Measurements from ENCODE around the gene EIF3L.

EIF3L gene

DNA sequence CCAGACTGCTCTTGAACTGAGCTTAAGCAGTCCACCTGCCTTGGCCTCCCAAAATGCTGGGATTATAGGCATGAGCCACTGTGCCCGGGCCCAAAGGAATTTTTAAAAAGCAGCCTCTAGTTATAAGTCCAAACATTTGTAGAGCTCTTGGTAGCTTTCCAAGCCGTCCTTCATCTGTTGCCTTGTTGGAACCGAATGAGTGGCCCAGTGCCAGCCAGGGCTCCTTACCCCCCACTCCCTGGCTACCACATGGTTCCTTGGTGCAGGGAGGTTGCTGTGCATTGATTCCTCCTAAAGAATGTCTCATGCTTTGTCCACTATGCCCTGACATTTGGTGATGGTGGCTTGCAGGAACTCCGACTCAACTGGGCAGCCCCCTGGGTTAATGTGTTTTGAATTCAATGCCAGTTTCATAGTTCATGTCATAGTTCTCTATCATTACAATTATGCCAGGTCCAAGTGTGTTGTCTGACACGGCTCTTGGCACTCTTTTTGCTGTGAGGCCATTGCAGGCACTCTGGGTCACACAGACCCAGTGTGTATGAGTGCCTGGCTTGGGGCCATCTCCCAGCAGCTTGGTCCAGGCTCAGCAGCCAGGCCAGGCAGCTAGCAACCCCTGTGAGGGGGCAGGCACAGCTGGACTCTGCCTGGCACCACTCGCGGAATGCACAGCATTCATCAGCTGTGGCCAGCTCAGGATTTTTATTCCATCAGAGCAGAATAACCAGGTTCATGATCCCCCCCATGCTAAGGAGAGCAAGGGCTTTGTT lies 43.5 kb downstream of the EIF3L start:
- Histone ChIP-seq H3K4me3 (ENCODE audit: insufficient read length, low read depth) (no peak overlapping the region), H3K4me1 (ENCODE audit: insufficient read depth, insufficient read length) (peaks cover 13% of the 10 kb centered on the region), H3K9ac (ENCODE audit: insufficient read length, low read depth) (no peak overlapping the region), H3K36me3 (ENCODE audit: insufficient read depth, insufficient read length, low read length) (peaks cover 56% of the 10 kb centered on the region), H3K27me3 (ENCODE audit: insufficient read depth, insufficient read length) (no peaks in the 10 kb centered on the region), H3K9me3 (ENCODE audit: insufficient read depth, low read length) (no peaks in the 10 kb centered on the region)
- no peak for TF ChIP-seq SUZ12 (IDR thresholded peaks at IDR 0.05; ENCODE audit: extremely low read depth, insufficient read depth, insufficient read length)
- TF ChIP-seq YY1 (IDR thresholded peaks at IDR 0.05; ENCODE audit: insufficient read depth, insufficient read length): no peak
- no peak for TF ChIP-seq ZNF274 (IDR thresholded peaks at IDR 0.05; ENCODE audit: low read depth, low read length)
- no peak for DNase-seq (ENCODE audit: low read depth, low spot score)

GRCh38 chr22:37893583-37893983 lies 44.4 kb downstream of the EIF3L start:
- TF ChIP-seq YY1 (IDR thresholded peaks at IDR 0.05; ENCODE audit: insufficient read depth, insufficient read length): no peak
- no peak for TF ChIP-seq SUZ12 (IDR thresholded peaks at IDR 0.05; ENCODE audit: extremely low read depth, insufficient read depth, insufficient read length)
- no peak for TF ChIP-seq ZNF274 (IDR thresholded peaks at IDR 0.05; ENCODE audit: low read depth, low read length)
- Histone ChIP-seq H3K4me1 (ENCODE audit: insufficient read depth, insufficient read length) (peaks cover 17% of the 10 kb centered on the region), H3K9ac (ENCODE audit: insufficient read length, low read depth) (no peak overlapping the region), H3K27me3 (ENCODE audit: insufficient read depth, insufficient read length) (no peaks in the 10 kb centered on the region), H3K9me3 (ENCODE audit: insufficient read depth, low read length) (no peaks in the 10 kb centered on the region), H3K36me3 (ENCODE audit: insufficient read depth, insufficient read length, low read length) (peaks cover 48% of the 10 kb centered on the region), H3K4me3 (ENCODE audit: insufficient read length, low read depth) (no peak overlapping the region)
- DNase-seq (ENCODE audit: low read depth, low spot score): no peak

DNA sequence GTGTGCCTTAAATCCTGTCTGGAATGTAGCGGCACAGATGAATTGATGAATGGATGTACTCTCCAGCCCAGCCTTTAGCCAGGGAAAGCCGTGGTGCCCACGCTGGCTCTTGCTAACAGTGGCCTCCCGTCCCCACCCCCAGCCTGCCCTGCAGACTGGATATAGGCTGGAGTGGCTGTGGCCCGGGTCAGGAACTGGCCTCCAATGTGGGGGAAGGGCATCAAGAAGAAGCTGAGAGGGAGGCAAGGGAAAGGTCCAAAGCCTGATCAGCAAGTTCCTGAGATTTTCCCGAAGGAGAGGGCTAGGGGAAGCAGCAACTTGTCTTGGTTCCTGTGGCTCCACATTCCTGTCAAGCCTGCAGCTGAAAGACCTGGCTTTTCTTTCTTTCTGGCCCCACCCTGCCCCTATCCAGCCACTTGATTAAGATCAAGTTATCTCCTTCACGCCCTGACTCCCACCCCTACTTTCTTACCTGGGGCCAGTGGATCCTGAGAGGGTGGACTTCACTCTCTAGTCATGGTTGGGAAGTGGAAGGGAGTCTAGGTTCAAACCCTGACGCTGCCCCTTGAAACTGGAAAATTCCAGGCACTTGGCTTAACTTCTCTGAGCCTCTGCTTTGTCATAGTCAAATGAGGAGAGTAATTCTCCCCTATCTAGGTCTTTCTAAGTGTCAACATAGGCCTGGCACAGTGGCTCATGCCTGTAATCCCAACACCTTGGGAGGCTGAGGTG lies 45.9 kb downstream of the EIF3L start:
- H3K4me3 ChIP-seq (ENCODE audit: insufficient read length, low read depth): no peak overlapping the region
- TF ChIP-seq ZNF274 (IDR thresholded peaks at IDR 0.05; ENCODE audit: low read depth, low read length) (no peak), SUZ12 (IDR thresholded peaks at IDR 0.05; ENCODE audit: extremely low read depth, insufficient read depth, insufficient read length) (no peak), YY1 (IDR thresholded peaks at IDR 0.05; ENCODE audit: insufficient read depth, insufficient read length) (no peak)
- H3K9me3 ChIP-seq (ENCODE audit: insufficient read depth, low read length): no peaks in the 10 kb centered on the region
- H3K4me1 ChIP-seq (ENCODE audit: insufficient read depth, insufficient read length): peaks cover 20% of the 10 kb centered on the region
- peak; percentile 40 for DNase-seq (ENCODE audit: low read depth, low spot score)
- H3K9ac ChIP-seq (ENCODE audit: insufficient read length, low read depth): no peak overlapping the region
- H3K36me3 ChIP-seq (ENCODE audit: insufficient read depth, insufficient read length, low read length): peaks cover 33% of the 10 kb centered on the region
- H3K27me3 ChIP-seq (ENCODE audit: insufficient read depth, insufficient read length): no peaks in the 10 kb centered on the region

- no peaks in the 10 kb centered on the region for H3K27me3 ChIP-seq (ENCODE audit: insufficient read depth, insufficient read length)
- no peak overlapping the region for H3K9ac ChIP-seq (ENCODE audit: insufficient read length, low read depth)
- no peak for TF ChIP-seq SUZ12 (IDR thresholded peaks at IDR 0.05; ENCODE audit: extremely low read depth, insufficient read depth, insufficient read length)
- no peak for TF ChIP-seq YY1 (IDR thresholded peaks at IDR 0.05; ENCODE audit: insufficient read depth, insufficient read length)
- TF ChIP-seq ZNF274 (IDR thresholded peaks at IDR 0.05; ENCODE audit: low read depth, low read length): no peak
- no peak overlapping the region for H3K4me3 ChIP-seq (ENCODE audit: insufficient read length, low read depth)
- H3K9me3 ChIP-seq (ENCODE audit: insufficient read depth, low read length): no peaks in the 10 kb centered on the region
- no peak for DNase-seq (ENCODE audit: low read depth, low spot score)
- H3K36me3 ChIP-seq (ENCODE audit: insufficient read depth, insufficient read length, low read length): peaks cover 25% of the 10 kb centered on the region
- peaks cover 20% of the 10 kb centered on the region for H3K4me1 ChIP-seq (ENCODE audit: insufficient read depth, insufficient read length)
Observed at GRCh38 chr22:37896181-37896592, 47.0 kb downstream of the EIF3L start.

- no peak for DNase-seq (ENCODE audit: low read depth, low spot score)
- no peak for TF ChIP-seq SUZ12 (IDR thresholded peaks at IDR 0.05; ENCODE audit: extremely low read depth, insufficient read depth, insufficient read length)
- H3K27me3 ChIP-seq (ENCODE audit: insufficient read depth, insufficient read length): no peaks in the 10 kb centered on the region
- no peak overlapping the region for H3K4me3 ChIP-seq (ENCODE audit: insufficient read length, low read depth)
- peaks cover 20% of the 10 kb centered on the region for H3K4me1 ChIP-seq (ENCODE audit: insufficient read depth, insufficient read length)
- H3K9ac ChIP-seq (ENCODE audit: insufficient read length, low read depth): peak overlapping the region; percentile 2
- peaks cover 19% of the 10 kb centered on the region for H3K36me3 ChIP-seq (ENCODE audit: insufficient read depth, insufficient read length, low read length)
- H3K9me3 ChIP-seq (ENCODE audit: insufficient read depth, low read length): no peaks in the 10 kb centered on the region
Observed at GRCh38 chr22:37896939-37897338, 47.7 kb downstream of the EIF3L start.

- H3K4me3 ChIP-seq (ENCODE audit: insufficient read length, low read depth): no peak overlapping the region
- no peaks in the 10 kb centered on the region for H3K27me3 ChIP-seq (ENCODE audit: insufficient read depth, insufficient read length)
- H3K36me3 ChIP-seq (ENCODE audit: insufficient read depth, insufficient read length, low read length): peaks cover 10% of the 10 kb centered on the region
- H3K9ac ChIP-seq (ENCODE audit: insufficient read length, low read depth): no peak overlapping the region
- TF ChIP-seq YY1 (IDR thresholded peaks at IDR 0.05; ENCODE audit: insufficient read depth, insufficient read length): no peak
- no peak for TF ChIP-seq ZNF274 (IDR thresholded peaks at IDR 0.05; ENCODE audit: low read depth, low read length)
- TF ChIP-seq SUZ12 (IDR thresholded peaks at IDR 0.05; ENCODE audit: extremely low read depth, insufficient read depth, insufficient read length): no peak
- H3K4me1 ChIP-seq (ENCODE audit: insufficient read depth, insufficient read length): peaks cover 20% of the 10 kb centered on the region
- H3K9me3 ChIP-seq (ENCODE audit: insufficient read depth, low read length): no peaks in the 10 kb centered on the region
- DNase-seq (ENCODE audit: low read depth, low spot score): no peak
Observed at GRCh38 chr22:37897807-37898206, 48.6 kb downstream of the EIF3L start.

DNA sequence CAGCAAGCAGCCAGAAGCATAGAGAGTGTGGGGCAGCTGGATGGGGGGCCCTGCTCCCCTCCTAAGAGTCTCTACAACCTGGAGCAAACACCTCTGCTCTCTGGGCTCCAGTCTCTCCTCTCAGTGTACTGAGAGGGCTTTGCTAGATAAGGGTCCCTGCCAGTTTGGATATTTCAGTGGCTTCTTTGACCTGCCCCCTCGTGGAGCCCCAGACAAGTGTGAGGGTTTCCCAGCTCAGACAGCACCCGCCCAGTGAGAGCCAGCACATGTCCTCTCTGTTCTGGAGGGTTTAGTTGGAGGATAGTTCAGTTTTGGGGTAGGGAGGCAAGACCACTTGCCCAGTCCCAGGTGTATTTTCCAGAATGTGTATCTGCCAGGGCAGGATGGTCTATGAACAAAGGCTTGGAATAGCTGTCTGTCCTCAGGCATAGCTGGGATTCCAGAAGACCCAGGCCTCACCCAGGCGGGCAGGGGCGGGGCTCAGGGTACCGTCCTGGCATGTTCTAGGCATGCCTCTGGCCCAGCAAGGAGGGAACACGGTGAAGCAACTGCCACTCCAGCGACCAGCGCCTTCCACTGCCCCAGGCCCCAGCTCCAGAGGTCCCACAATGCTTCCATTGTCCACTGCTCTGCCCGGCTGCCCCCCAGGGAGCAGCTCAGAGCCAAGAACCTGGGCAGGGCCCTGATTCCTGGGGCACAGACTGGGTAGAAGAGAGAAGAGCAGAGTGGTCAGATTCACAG lies 49.4 kb downstream of the EIF3L start:
- no peaks in the 10 kb centered on the region for H3K9me3 ChIP-seq (ENCODE audit: insufficient read depth, low read length)
- no peak overlapping the region for H3K4me3 ChIP-seq (ENCODE audit: insufficient read length, low read depth)
- H3K27me3 ChIP-seq (ENCODE audit: insufficient read depth, insufficient read length): no peaks in the 10 kb centered on the region
- H3K4me1 ChIP-seq (ENCODE audit: insufficient read depth, insufficient read length): peaks cover 19% of the 10 kb centered on the region
- peak overlapping the region; percentile 26 for H3K9ac ChIP-seq (ENCODE audit: insufficient read length, low read depth)
- DNase-seq (ENCODE audit: low read depth, low spot score): no peak
- no peak for TF ChIP-seq YY1 (IDR thresholded peaks at IDR 0.05; ENCODE audit: insufficient read depth, insufficient read length)
- no peak for TF ChIP-seq ZNF274 (IDR thresholded peaks at IDR 0.05; ENCODE audit: low read depth, low read length)
- no peak for TF ChIP-seq SUZ12 (IDR thresholded peaks at IDR 0.05; ENCODE audit: extremely low read depth, insufficient read depth, insufficient read length)
- peaks cover 2% of the 10 kb centered on the region for H3K36me3 ChIP-seq (ENCODE audit: insufficient read depth, insufficient read length, low read length)

Data from NT2/D1 (cell line).